CD14-positive monocyte (primary cell): ENCODE measurements around the gene SLC5A4. TPM values are rescaled to one million over a fixed set of nuclear protein-coding genes. Genes with fewer than 3 reads are reported as not detected.

Experiments
- DNase-seq, 3 donors: peaks; one replicate each; pipeline ENCODE4 v3.0.0-alpha.2; 2011 to 2022
- H2AFZ ChIP-seq: 2 replicates; pipeline ENCODE4 v1.6.0; 2012; ENCODE audit warnings: mild to moderate bottlenecking, low read depth, low read length, inconsistent platforms; ENCODE audit not compliant: insufficient read depth, poor library complexity, severe bottlenecking
- H3K27ac ChIP-seq, 2 donors: 1 replicate in 1 of 2; 2 replicates in 1 of 2; pipeline ENCODE4 v1.5.1; 2012 to 2013; ENCODE audit warnings: low read length in 2 of 2, control low read depth in 1 of 2, inconsistent platforms in 1 of 2, low read depth in 1 of 2, mild to moderate bottlenecking in 1 of 2
- H3K27me3 ChIP-seq, 2 donors: one replicate each; pipeline versions ENCODE4 v1.6.0 to v1.6.1; 2011 to 2013; ENCODE audit warnings: low read length in 2 of 2; ENCODE audit not compliant: control insufficient read depth in 2 of 2, insufficient read depth in 2 of 2
- H3K36me3 ChIP-seq, 2 donors: replicated peaks in 1 of 2; 1 replicate in 1 of 2; 2 replicates in 1 of 2; pipeline versions ENCODE4 v1.5.1 to v1.6.1; 2012 to 2013; ENCODE audit warnings: low read length in 2 of 2, control low read depth in 1 of 2, inconsistent platforms in 1 of 2, mild to moderate bottlenecking in 1 of 2; ENCODE audit not compliant: insufficient read depth in 2 of 2, control insufficient read depth in 1 of 2
- H3K4me1 ChIP-seq, 2 donors: 1 replicate in 1 of 2; 2 replicates in 1 of 2; pipeline versions ENCODE4 v1.5.1 to v1.6.1; 2012 to 2013; ENCODE audit warnings: low read length in 2 of 2, control low read depth in 1 of 2, inconsistent platforms in 1 of 2, mild to moderate bottlenecking in 1 of 2, moderate library complexity in 1 of 2; ENCODE audit not compliant: insufficient read depth in 2 of 2, control insufficient read depth in 1 of 2
- H3K4me2 ChIP-seq: replicated peaks from 2 replicates; pipeline ENCODE3; 2012; ENCODE audit warnings: low read length, moderate library complexity, mild to moderate bottlenecking; ENCODE audit not compliant: poor library complexity, severe bottlenecking; ENCODE audit errors: extremely low read depth
- H3K4me3 ChIP-seq, 3 experiments: fragments of 200-600 bp in 1 of 3; sonication (generic) in 1 of 3; replicated peaks in 1 of 3; 1 replicate in 2 of 3; 2 replicates in 1 of 3; pipeline ENCODE4 v1.5.1; 2011 to 2013; ENCODE audit warnings: low read length in 3 of 3, mild to moderate bottlenecking in 3 of 3, control low read depth in 2 of 3, low read depth in 2 of 3, inconsistent platforms in 1 of 3, moderate library complexity in 1 of 3
- H3K79me2 ChIP-seq: 2 replicates; pipeline ENCODE4 v1.6.0; 2012; ENCODE audit warnings: mild to moderate bottlenecking, control low read depth, inconsistent platforms, low read length, moderate library complexity; ENCODE audit not compliant: insufficient read depth
- H3K9ac ChIP-seq: 2 replicates; pipeline ENCODE4 v1.6.0; 2017; ENCODE audit warnings: low read length, mild to moderate bottlenecking; ENCODE audit not compliant: insufficient read depth, poor library complexity, severe bottlenecking
- H3K9me3 ChIP-seq, 2 donors: replicated peaks in 1 of 2; 1 replicate in 1 of 2; 2 replicates in 1 of 2; pipeline versions ENCODE4 v1.5.1 to v1.6.1; 2012 to 2013; ENCODE audit warnings: low read length in 2 of 2, control low read depth in 1 of 2; ENCODE audit not compliant: control insufficient read depth in 1 of 2, insufficient read depth in 1 of 2
- H4K20me1 ChIP-seq: 2 replicates; pipeline ENCODE4 v1.6.0; 2012; ENCODE audit warnings: mild to moderate bottlenecking, low read length, control low read depth, moderate library complexity; ENCODE audit not compliant: insufficient read depth
- H3K27ac Mint-ChIP-seq, 7 donors: one replicate each; pipeline ENCODE4 v1.8.0; 2020; ENCODE audit warnings: mild to moderate bottlenecking in 7 of 7, mixed read lengths in 7 of 7, moderate library complexity in 6 of 7, inconsistent platforms in 2 of 7
- H3K27me3 Mint-ChIP-seq, 3 donors: one replicate each; pipeline ENCODE4 v1.8.0; 2021 to 2022; ENCODE audit warnings: low read depth in 3 of 3, mild to moderate bottlenecking in 3 of 3, mixed read lengths in 3 of 3, moderate library complexity in 3 of 3, inconsistent platforms in 1 of 3
- H3K36me3 Mint-ChIP-seq, 2 donors: one replicate each; pipeline ENCODE4 v1.8.0; 2020; ENCODE audit warnings: mixed read lengths in 2 of 2, inconsistent platforms in 1 of 2, mild to moderate bottlenecking in 1 of 2
- H3K4me1 Mint-ChIP-seq: one replicate; pipeline ENCODE4 v1.8.0; 2020; ENCODE audit warnings: mild to moderate bottlenecking, mixed read lengths
- H3K4me3 Mint-ChIP-seq, 2 donors: one replicate each; pipeline ENCODE4 v1.8.0; 2020; ENCODE audit warnings: mild to moderate bottlenecking in 2 of 2, mixed read lengths in 2 of 2, moderate library complexity in 1 of 2
- H3K9me3 Mint-ChIP-seq, 7 donors: one replicate each; pipeline ENCODE4 v1.8.0; 2020 to 2022; ENCODE audit warnings: mixed read lengths in 7 of 7, mild to moderate bottlenecking in 6 of 7, moderate library complexity in 6 of 7, inconsistent platforms in 2 of 7
- WGBS: methylation state at CpG from one replicate; pipeline ENCODE4 v1.1.5; 2013; ENCODE audit warnings: missing lambda C conversion rate; ENCODE audit not compliant: insufficient coverage; 5-methylcytosine and 5-hydroxymethylcytosine counted together
- intact Hi-C, 2 donors: fragments of 100-400 bp; cut with micrococcal nuclease; formaldehyde crosslinking; loops; one replicate each; pipeline versions ENCODE4 v1.15.0 to v1.15.1; 2023
- polyA plus RNA-seq, 3 donors: library from polyadenylated mRNA; depleted of rRNA in 1 of 3; unstranded in 2 of 3; stranded (reverse) in 1 of 3; fragments of 300-500 nt in 2 of 3; fragments of >200 nt in 1 of 3; fragmentation: Illumina TruSeq in 2 of 3; gene quantifications; 1 replicate in 2 of 3; 2 replicates in 1 of 3; pipeline ENCODE4 v1.2.3, GENCODE V29; 2012 to 2021
- TF ChIP-seq, protein P1 (sequence below): fragments of 200-600 bp; IDR thresholded peaks from one replicate; pipeline ENCODE4 v1.8.0; 2022; ENCODE audit warnings: antibody characterized with exemption, mild to moderate bottlenecking

SLC5A4 gene
- polyA plus RNA-seq, 3 donors: not detected

DNA sequence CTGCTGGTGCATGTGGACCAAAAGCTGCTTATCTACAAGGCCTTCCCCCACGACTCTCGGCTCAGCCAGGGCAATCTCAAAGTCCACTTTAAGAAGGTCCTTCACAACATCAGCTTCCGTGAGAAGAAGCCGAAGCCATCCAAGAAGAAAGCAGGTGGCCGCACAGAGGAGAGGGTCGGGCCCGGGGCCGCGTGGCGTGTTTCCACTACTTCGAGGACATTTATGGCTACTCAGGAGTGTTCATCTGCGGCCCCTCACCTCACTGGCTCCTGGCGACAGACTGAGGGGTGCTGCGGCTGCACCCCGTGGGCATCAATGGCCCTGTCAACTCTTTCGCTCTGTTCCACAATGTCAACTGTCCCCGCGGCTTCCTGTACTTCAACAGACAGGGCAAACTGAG is 16.2 kb upstream of the SLC5A4 start:
- no peak for DNase-seq
- intact Hi-C loops: no loop called here

DNA sequence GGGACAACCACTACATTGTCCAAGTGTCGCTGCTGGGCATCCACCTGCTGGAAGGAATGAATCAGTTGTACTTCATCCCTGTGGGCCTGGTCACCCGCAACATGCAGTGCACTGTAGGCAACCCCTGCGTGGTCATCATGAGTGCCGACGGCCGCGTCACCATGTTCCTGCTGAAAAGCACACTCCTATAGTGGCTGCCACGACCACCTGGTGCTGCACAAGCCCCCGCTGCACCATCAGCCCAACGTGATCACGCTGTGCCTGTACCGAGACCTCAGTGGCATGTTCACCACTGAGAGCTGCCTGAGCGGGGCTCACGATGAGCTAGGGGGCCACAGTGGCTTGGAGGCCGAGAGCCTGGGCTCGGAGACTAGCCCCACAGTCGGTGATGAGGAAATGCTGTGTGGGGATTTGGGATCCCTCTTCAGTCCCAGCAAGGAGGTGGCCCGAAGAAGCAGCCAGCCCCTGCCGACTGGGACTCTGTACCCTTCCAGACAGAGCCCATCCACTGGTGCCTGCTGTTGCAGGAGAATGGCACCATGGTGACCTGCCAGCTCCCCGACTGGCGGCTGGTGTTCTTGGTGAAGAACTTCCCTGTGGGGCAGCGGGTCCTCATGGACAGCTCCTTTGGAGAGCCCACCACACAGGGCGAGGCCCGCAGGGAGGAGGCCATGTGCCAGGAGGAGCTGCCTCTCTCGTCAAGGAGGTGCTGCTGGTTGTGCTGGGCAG is 15.7 kb upstream of the SLC5A4 start:
- intact Hi-C loops: no loop called here
- Mint-ChIP-seq H3K27ac (no peak overlapping the region), H3K36me3 (no peaks in the 10 kb centered on the region), H3K9me3 (no peaks in the 10 kb centered on the region), H3K4me3 (no peak overlapping the region), H3K27me3 (peaks cover 0 to 9% (median 2%) of the 10 kb centered on the region in 3 donors), H3K4me1 (peaks cover 5% of the 10 kb centered on the region)
- Histone ChIP-seq H3K4me1 (peaks cover 0 to 4% of the 10 kb centered on the region in 2 donors), H3K27me3 (no peaks in the 10 kb centered on the region), H3K9me3 (no peaks in the 10 kb centered on the region), H4K20me1 (no peaks in the 10 kb centered on the region), H3K4me3 (no peak overlapping the region), H3K36me3 (no peaks in the 10 kb centered on the region), H3K9ac (no peak overlapping the region), H3K4me2 (no peak overlapping the region), H3K27ac (no peak overlapping the region), H3K79me2 (no peaks in the 10 kb centered on the region), H2AFZ (no peak overlapping the region)
- TF ChIP-seq, protein P1, sequence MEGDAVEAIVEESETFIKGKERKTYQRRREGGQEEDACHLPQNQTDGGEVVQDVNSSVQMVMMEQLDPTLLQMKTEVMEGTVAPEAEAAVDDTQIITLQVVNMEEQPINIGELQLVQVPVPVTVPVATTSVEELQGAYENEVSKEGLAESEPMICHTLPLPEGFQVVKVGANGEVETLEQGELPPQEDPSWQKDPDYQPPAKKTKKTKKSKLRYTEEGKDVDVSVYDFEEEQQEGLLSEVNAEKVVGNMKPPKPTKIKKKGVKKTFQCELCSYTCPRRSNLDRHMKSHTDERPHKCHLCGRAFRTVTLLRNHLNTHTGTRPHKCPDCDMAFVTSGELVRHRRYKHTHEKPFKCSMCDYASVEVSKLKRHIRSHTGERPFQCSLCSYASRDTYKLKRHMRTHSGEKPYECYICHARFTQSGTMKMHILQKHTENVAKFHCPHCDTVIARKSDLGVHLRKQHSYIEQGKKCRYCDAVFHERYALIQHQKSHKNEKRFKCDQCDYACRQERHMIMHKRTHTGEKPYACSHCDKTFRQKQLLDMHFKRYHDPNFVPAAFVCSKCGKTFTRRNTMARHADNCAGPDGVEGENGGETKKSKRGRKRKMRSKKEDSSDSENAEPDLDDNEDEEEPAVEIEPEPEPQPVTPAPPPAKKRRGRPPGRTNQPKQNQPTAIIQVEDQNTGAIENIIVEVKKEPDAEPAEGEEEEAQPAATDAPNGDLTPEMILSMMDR: no peak
- 92% methylated on average over 23 of the region's 25 CpGs for WGBS
- DNase-seq: no peak

More for the DNA sequence above, 16.2 kb upstream of the SLC5A4 start:
- H2AFZ ChIP-seq: no peak overlapping the region
- H3K27me3 ChIP-seq: no peaks in the 10 kb centered on the region
- H3K27ac Mint-ChIP-seq: no peak overlapping the region
- no peak overlapping the region for H3K4me3 ChIP-seq
- H3K4me3 Mint-ChIP-seq: no peak overlapping the region
- 93% methylated on average over 18 of the region's 18 CpGs for WGBS
- peaks cover 0 to 9% (median 2%) of the 10 kb centered on the region in 3 donors for H3K27me3 Mint-ChIP-seq
- TF ChIP-seq, protein P1: no peak
- H3K9me3 Mint-ChIP-seq: no peaks in the 10 kb centered on the region
- H3K27ac ChIP-seq: no peak overlapping the region
- H3K4me1 Mint-ChIP-seq: no peaks in the 10 kb centered on the region
- H3K9me3 ChIP-seq: no peaks in the 10 kb centered on the region
- no peaks in the 10 kb centered on the region for H3K79me2 ChIP-seq
- H3K36me3 ChIP-seq: no peaks in the 10 kb centered on the region
- no peak overlapping the region for H3K4me2 ChIP-seq
- no peaks in the 10 kb centered on the region for H3K36me3 Mint-ChIP-seq
- H4K20me1 ChIP-seq: no peaks in the 10 kb centered on the region
- H3K9ac ChIP-seq: no peak overlapping the region
- H3K4me1 ChIP-seq: no peaks in the 10 kb centered on the region
